Suprapubic skin (tissue), 4 donors: ENCODE results near the gene C10orf88. TPM values are rescaled to one million over a fixed set of nuclear protein-coding genes. Genes with fewer than 3 reads are reported as not detected.

Experiments
- DNase-seq, 2 donors: peaks; one replicate each; pipeline ENCODE4 v3.0.0-alpha.2; 2019; ENCODE audit warnings: low spot score in 2 of 2
- H3K27ac ChIP-seq: fragments of 200-600 bp; sonication (generic); one replicate; pipeline ENCODE4 v1.5.1; 2019
- H3K27me3 ChIP-seq: fragments of 200-600 bp; sonication (generic); one replicate; pipeline ENCODE4 v1.5.1; 2019
- H3K36me3 ChIP-seq: fragments of 200-600 bp; sonication (generic); one replicate; pipeline ENCODE4 v1.5.1; 2019
- H3K4me1 ChIP-seq: fragments of 200-600 bp; sonication (generic); one replicate; pipeline ENCODE4 v1.5.1; 2019
- H3K4me3 ChIP-seq: fragments of 200-600 bp; sonication (generic); one replicate; pipeline ENCODE4 v1.5.1; 2019; ENCODE audit warnings: mild to moderate bottlenecking
- H3K9me3 ChIP-seq: fragments of 200-600 bp; sonication (generic); one replicate; pipeline ENCODE4 v1.5.1; 2019
- EP300 ChIP-seq: sonication (generic); formaldehyde crosslinking; IDR thresholded peaks from one replicate; pipeline ENCODE4 v1.6.1; 2017; ENCODE audit warnings: antibody characterized with exemption
- POLR2A ChIP-seq, 2 donors: fragments of 450-650 bp; IDR thresholded peaks; one replicate each; pipeline ENCODE4 v1.6.1; 2017; ENCODE audit warnings: antibody characterized with exemption in 2 of 2, mild to moderate bottlenecking in 2 of 2, moderate library complexity in 2 of 2
- POLR2AphosphoS5 ChIP-seq, 3 donors: sonication (generic); formaldehyde crosslinking; IDR thresholded peaks; one replicate each; pipeline ENCODE4 v1.6.1; 2017; ENCODE audit warnings: antibody characterized with exemption in 3 of 3
- WGBS: methylation state at CpG from one replicate; pipeline ENCODE4 v1.1.5; 2018; 5-methylcytosine and 5-hydroxymethylcytosine counted together
- total RNA-seq, 4 donors: library from RNA; depleted of rRNA; stranded (reverse); fragments of >200 nt; gene quantifications; one replicate each; pipeline ENCODE4 v1.1.0, GENCODE V29; 2016
- TF ChIP-seq, protein P1 (sequence below), 2 donors: fragments of 200-600 bp in 1 of 2; fragments of 450-650 bp in 1 of 2; sonication (generic) in 1 of 2; IDR thresholded peaks; one replicate each; pipeline ENCODE4 v1.5.1; 2016 to 2019; ENCODE audit warnings: antibody characterized with exemption in 2 of 2, mild to moderate bottlenecking in 1 of 2, moderate library complexity in 1 of 2

C10orf88 gene
- total RNA-seq, 4 donors from 2014 or later: 3.7 to 8.9 (median 5.5) TPM

DNA sequence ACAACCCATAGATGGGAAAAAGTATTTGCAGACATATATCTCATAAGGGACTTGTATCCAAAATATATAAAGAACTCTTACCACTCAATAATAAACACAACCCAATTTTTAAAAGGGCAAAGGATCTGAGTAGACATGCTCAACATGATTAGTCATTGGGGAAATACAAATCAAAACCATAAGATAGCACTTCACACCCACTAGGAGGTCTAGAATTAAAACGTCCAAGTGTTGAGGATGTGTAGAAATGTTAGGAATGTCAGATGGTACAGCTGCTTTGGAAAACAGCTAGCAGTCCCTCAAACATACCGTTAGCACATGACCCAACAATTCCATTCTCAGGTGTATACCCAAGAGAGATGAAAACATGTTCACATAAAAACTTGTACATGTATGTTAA is 34.5 kb upstream of the C10orf88 start:
- no peaks in the 10 kb centered on the region for H3K27me3 ChIP-seq
- no peak for TF ChIP-seq POLR2A (IDR thresholded peaks at IDR 0.05)
- no peaks in the 10 kb centered on the region for H3K4me1 ChIP-seq
- 67% methylated on average over 2 of the region's 2 CpGs for WGBS
- DNase-seq: no peak
- H3K9me3 ChIP-seq: no peaks in the 10 kb centered on the region
- H3K36me3 ChIP-seq: peaks cover 15% of the 10 kb centered on the region
- H3K27ac ChIP-seq: no peak overlapping the region
- H3K4me3 ChIP-seq: no peak overlapping the region

DNA sequence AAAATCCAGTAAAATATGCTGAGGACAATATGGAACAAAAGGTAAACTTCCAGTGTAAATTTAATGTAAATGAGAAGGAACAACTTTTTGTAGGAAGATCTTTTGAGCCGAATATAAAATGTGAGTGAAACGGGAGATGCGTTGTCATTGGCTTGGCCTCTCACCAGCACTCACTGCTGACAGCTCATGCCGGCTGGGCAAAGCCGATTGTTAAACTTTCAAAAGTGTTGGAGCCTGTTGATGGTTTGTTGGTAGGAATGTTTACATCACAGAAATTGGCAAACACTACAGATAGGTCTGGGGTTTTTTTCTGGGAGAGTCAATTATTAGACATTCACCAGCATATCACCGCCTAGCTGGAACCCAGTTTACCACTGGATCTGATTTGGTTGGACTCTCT is 32.3 kb upstream of the C10orf88 start:
- no peak for DNase-seq
- Histone ChIP-seq H3K36me3 (no peaks in the 10 kb centered on the region), H3K27ac (no peak overlapping the region), H3K4me3 (no peak overlapping the region), H3K4me1 (peaks cover under 1% of the 10 kb centered on the region), H3K9me3 (no peaks in the 10 kb centered on the region), H3K27me3 (no peaks in the 10 kb centered on the region)
- 76% methylated on average over 6 of the region's 6 CpGs for WGBS
- TF ChIP-seq EP300 (no peak), POLR2AphosphoS5 (IDR thresholded peaks at IDR 0.05) (no peak), POLR2A (IDR thresholded peaks at IDR 0.05) (no peak)
- TF ChIP-seq, protein P1, sequence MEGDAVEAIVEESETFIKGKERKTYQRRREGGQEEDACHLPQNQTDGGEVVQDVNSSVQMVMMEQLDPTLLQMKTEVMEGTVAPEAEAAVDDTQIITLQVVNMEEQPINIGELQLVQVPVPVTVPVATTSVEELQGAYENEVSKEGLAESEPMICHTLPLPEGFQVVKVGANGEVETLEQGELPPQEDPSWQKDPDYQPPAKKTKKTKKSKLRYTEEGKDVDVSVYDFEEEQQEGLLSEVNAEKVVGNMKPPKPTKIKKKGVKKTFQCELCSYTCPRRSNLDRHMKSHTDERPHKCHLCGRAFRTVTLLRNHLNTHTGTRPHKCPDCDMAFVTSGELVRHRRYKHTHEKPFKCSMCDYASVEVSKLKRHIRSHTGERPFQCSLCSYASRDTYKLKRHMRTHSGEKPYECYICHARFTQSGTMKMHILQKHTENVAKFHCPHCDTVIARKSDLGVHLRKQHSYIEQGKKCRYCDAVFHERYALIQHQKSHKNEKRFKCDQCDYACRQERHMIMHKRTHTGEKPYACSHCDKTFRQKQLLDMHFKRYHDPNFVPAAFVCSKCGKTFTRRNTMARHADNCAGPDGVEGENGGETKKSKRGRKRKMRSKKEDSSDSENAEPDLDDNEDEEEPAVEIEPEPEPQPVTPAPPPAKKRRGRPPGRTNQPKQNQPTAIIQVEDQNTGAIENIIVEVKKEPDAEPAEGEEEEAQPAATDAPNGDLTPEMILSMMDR (IDR thresholded peaks at IDR 0.05): no peak

- Histone ChIP-seq H3K9me3 (no peaks in the 10 kb centered on the region), H3K36me3 (no peaks in the 10 kb centered on the region), H3K27ac (no peak overlapping the region), H3K27me3 (no peaks in the 10 kb centered on the region), H3K4me1 (peaks cover 12% of the 10 kb centered on the region), H3K4me3 (no peak overlapping the region)
- TF ChIP-seq POLR2AphosphoS5 (IDR thresholded peaks at IDR 0.05): no peak
- TF ChIP-seq, protein P1 (IDR thresholded peaks at IDR 0.05): no peak
- no peak for TF ChIP-seq POLR2A (IDR thresholded peaks at IDR 0.05)
- no peak for TF ChIP-seq EP300
- 97% methylated on average over 2 of the region's 2 CpGs for WGBS
- DNase-seq: no peak
Observed at GRCh38 chr10:122984708-122985107, 30.7 kb upstream of the C10orf88 start.

- Histone ChIP-seq H3K4me3 (no peak overlapping the region), H3K27me3 (no peaks in the 10 kb centered on the region), H3K4me1 (peaks cover 15% of the 10 kb centered on the region), H3K36me3 (no peaks in the 10 kb centered on the region), H3K9me3 (no peaks in the 10 kb centered on the region), H3K27ac (no peak overlapping the region)
- no peak for DNase-seq
- 94% methylated on average over 6 of the region's 6 CpGs for WGBS
- no peak for TF ChIP-seq EP300
- no peak for TF ChIP-seq POLR2A (IDR thresholded peaks at IDR 0.05)
- TF ChIP-seq, protein P1 (IDR thresholded peaks at IDR 0.05): no peak
- TF ChIP-seq POLR2AphosphoS5 (IDR thresholded peaks at IDR 0.05): no peak
Observed at GRCh38 chr10:122983898-122984297, 29.9 kb upstream of the C10orf88 start.

DNA sequence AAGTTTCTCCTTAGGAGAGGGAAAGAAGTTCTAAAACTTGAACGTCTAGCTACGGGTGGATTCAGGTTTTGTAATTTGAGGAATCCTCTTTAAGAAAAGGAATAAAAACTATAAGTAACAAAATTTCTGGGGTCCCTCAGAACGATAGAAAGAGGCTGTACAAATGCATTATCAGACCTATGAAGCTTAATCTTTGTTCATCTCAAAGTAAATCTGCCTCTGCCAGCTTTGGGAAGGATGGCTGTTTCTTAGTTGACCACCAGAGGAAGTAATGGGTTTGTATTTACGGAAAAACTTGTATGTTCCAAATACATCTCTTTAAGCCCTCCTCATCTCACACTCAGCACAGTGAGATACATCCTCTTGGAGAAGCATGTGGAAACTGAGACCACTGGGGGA is 27.0 kb upstream of the C10orf88 start:
- TF ChIP-seq, protein P1 (IDR thresholded peaks at IDR 0.05): peak in 1 of 2 donors; percentile 4
- no peak for TF ChIP-seq POLR2AphosphoS5 (IDR thresholded peaks at IDR 0.05)
- TF ChIP-seq POLR2A (IDR thresholded peaks at IDR 0.05): no peak
- peak overlapping the region; percentile 77 for H3K4me3 ChIP-seq
- peaks cover 15% of the 10 kb centered on the region for H3K4me1 ChIP-seq
- no peaks in the 10 kb centered on the region for H3K9me3 ChIP-seq
- H3K27me3 ChIP-seq: no peaks in the 10 kb centered on the region
- WGBS: 14% methylated on average over 4 of the region's 4 CpGs
- H3K36me3 ChIP-seq: no peaks in the 10 kb centered on the region
- DNase-seq: no peak
- H3K27ac ChIP-seq: no peak overlapping the region
